ENCODE results near the gene NEU3.
"Not testable (repeated sequence)": the region's sequence is repeated elsewhere in the genome, so short reads cannot be mapped to it uniquely, and the experiment has no call there.

NEU3 gene

GRCh38 chr11:74989260-74989638 lies 516 bp downstream of the NEU3 start:
- peak; percentile 41 for DNase-seq

GRCh38 chr11:74990150-74990549 lies 1.4 kb downstream of the NEU3 start:
- DNase-seq = not testable (repeated sequence)

- DNase-seq = no peak
Observed at GRCh38 chr11:74990941-74991340, 2.2 kb downstream of the NEU3 start.

- no peak for DNase-seq
Observed at GRCh38 chr11:74992852-74993251, 4.1 kb downstream of the NEU3 start.

GRCh38 chr11:75000975-75001354 lies 12.2 kb downstream of the NEU3 start:
- no peak for DNase-seq

GRCh38 chr11:75001686-75002085 lies 13.0 kb downstream of the NEU3 start:
- DNase-seq = no peak

- no peak for DNase-seq
Observed at GRCh38 chr11:75002516-75002915, 13.8 kb downstream of the NEU3 start.

- DNase-seq = no peak
Observed at GRCh38 chr11:75004215-75004614, 15.5 kb downstream of the NEU3 start.

GRCh38 chr11:75011357-75011756 lies 22.6 kb downstream of the NEU3 start:
- DNase-seq = no peak

- DNase-seq = no peak
Observed at GRCh38 chr11:75011872-75012271, 23.1 kb downstream of the NEU3 start.

GRCh38 chr11:75013051-75013450 lies 24.3 kb downstream of the NEU3 start:
- DNase-seq = no peak

- DNase-seq = no peak
Observed at GRCh38 chr11:75014129-75014528, 25.4 kb downstream of the NEU3 start.

GRCh38 chr11:75019200-75019599 lies 30.5 kb downstream of the NEU3 start:
- not testable (repeated sequence) for DNase-seq

GRCh38 chr11:75020328-75020727 lies 31.6 kb downstream of the NEU3 start:
- DNase-seq = not testable (repeated sequence)

GRCh38 chr11:75022296-75022695 lies 33.6 kb downstream of the NEU3 start:
- DNase-seq = no peak

GRCh38 chr11:75022759-75023396 lies 34.1 kb downstream of the NEU3 start:
- DNase-seq = peak; percentile 87

GRCh38 chr11:75023446-75024067 lies 34.8 kb downstream of the NEU3 start:
- DNase-seq = no peak

GRCh38 chr11:75024068-75024449 lies 35.3 kb downstream of the NEU3 start:
- no peak for DNase-seq

GRCh38 chr11:75024764-75025211 lies 36.1 kb downstream of the NEU3 start:
- peak; percentile 37 for DNase-seq

- DNase-seq = no peak
Observed at GRCh38 chr11:75025561-75025960, 36.8 kb downstream of the NEU3 start.

GRCh38 chr11:75028321-75028720 lies 39.6 kb downstream of the NEU3 start:
- peak; percentile 82 for DNase-seq

- peak; percentile 89 for DNase-seq
Observed at GRCh38 chr11:75028724-75029123, 40.0 kb downstream of the NEU3 start.

GRCh38 chr11:75029836-75030631 lies 41.3 kb downstream of the NEU3 start:
- no peak for DNase-seq

GRCh38 chr11:75031224-75031753 lies 42.6 kb downstream of the NEU3 start:
- no peak for DNase-seq
